Right atrium auricular region (tissue), 2 donors: ENCODE results near the gene SRGAP3. TPM values are rescaled to one million over a fixed set of nuclear protein-coding genes. Genes with fewer than 3 reads are reported as not detected.

Experiments
- DNase-seq: peaks from one replicate; pipeline ENCODE4 v3.0.0-alpha.2; 2019; ENCODE audit warnings: low spot score
- H3K27ac ChIP-seq, 2 donors: fragments of 200-600 bp; sonication (generic); 1 replicate in 1 of 2; 2 replicates in 1 of 2; pipeline ENCODE4 v1.5.1; 2016 to 2019
- H3K27me3 ChIP-seq, 2 donors: fragments of 200-600 bp; sonication (generic); one replicate each; pipeline versions ENCODE4 v1.5.1 to v1.6.0; 2017 to 2019
- H3K36me3 ChIP-seq: fragments of 200-600 bp; sonication (generic); one replicate; pipeline ENCODE4 v1.5.1; 2016
- H3K4me1 ChIP-seq, 2 donors: fragments of 200-600 bp; sonication (generic); one replicate each; pipeline versions ENCODE4 v1.5.1 to v1.6.0; 2017 to 2019
- H3K4me3 ChIP-seq, 2 donors: fragments of 200-600 bp; sonication (generic); 1 replicate in 1 of 2; 2 replicates in 1 of 2; pipeline ENCODE4 v1.5.1; 2017 to 2019; ENCODE audit warnings: mild to moderate bottlenecking in 1 of 2, moderate library complexity in 1 of 2
- H3K9me3 ChIP-seq, 2 donors: fragments of 200-600 bp; sonication (generic); one replicate each; pipeline ENCODE4 v1.5.1; 2019
- total RNA-seq, 2 donors: library from RNA; depleted of rRNA; stranded (reverse); fragments of >200 nt; gene quantifications; one replicate each; pipeline ENCODE4 v1.1.0, GENCODE V29; 2016
- TF ChIP-seq, protein P1 (sequence below), 2 donors: fragments of 200-600 bp; sonication (generic); IDR thresholded peaks; one replicate each; pipeline ENCODE4 v1.5.1; 2019; ENCODE audit warnings: antibody characterized with exemption in 2 of 2

SRGAP3 gene
- total RNA-seq, 2 donors from 2014 or later: 4.0 to 5.0 TPM

DNA sequence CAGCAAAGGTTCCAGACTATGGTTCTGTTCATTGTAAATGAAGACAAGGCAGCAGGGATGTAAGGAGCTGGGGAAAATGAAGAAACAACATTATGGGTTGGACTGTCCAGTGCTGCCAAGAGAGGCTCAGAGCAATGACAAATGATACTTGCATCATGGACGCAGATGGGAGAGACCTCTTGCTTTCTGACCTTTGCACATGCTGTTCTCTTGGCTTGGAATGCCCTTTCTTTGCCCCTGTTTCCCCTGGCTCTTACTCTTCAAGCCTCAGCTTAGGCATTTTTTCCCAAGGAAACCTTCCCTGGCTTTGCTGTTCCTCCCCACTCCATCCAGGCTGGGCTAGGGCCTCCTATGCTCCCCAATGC, 226.2 kb downstream of the SRGAP3 start:
- peak; percentile 56 for DNase-seq
- Histone ChIP-seq H3K4me1 (peaks cover 0 to 54% of the 10 kb centered on the region in 2 donors), H3K36me3 (no peaks in the 10 kb centered on the region), H3K4me3 (no peak overlapping the region), H3K27ac (no peak overlapping the region), H3K9me3 (no peaks in the 10 kb centered on the region), H3K27me3 (no peaks in the 10 kb centered on the region)
- TF ChIP-seq, protein P1, sequence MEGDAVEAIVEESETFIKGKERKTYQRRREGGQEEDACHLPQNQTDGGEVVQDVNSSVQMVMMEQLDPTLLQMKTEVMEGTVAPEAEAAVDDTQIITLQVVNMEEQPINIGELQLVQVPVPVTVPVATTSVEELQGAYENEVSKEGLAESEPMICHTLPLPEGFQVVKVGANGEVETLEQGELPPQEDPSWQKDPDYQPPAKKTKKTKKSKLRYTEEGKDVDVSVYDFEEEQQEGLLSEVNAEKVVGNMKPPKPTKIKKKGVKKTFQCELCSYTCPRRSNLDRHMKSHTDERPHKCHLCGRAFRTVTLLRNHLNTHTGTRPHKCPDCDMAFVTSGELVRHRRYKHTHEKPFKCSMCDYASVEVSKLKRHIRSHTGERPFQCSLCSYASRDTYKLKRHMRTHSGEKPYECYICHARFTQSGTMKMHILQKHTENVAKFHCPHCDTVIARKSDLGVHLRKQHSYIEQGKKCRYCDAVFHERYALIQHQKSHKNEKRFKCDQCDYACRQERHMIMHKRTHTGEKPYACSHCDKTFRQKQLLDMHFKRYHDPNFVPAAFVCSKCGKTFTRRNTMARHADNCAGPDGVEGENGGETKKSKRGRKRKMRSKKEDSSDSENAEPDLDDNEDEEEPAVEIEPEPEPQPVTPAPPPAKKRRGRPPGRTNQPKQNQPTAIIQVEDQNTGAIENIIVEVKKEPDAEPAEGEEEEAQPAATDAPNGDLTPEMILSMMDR (IDR thresholded peaks at IDR 0.05): no peak

DNA sequence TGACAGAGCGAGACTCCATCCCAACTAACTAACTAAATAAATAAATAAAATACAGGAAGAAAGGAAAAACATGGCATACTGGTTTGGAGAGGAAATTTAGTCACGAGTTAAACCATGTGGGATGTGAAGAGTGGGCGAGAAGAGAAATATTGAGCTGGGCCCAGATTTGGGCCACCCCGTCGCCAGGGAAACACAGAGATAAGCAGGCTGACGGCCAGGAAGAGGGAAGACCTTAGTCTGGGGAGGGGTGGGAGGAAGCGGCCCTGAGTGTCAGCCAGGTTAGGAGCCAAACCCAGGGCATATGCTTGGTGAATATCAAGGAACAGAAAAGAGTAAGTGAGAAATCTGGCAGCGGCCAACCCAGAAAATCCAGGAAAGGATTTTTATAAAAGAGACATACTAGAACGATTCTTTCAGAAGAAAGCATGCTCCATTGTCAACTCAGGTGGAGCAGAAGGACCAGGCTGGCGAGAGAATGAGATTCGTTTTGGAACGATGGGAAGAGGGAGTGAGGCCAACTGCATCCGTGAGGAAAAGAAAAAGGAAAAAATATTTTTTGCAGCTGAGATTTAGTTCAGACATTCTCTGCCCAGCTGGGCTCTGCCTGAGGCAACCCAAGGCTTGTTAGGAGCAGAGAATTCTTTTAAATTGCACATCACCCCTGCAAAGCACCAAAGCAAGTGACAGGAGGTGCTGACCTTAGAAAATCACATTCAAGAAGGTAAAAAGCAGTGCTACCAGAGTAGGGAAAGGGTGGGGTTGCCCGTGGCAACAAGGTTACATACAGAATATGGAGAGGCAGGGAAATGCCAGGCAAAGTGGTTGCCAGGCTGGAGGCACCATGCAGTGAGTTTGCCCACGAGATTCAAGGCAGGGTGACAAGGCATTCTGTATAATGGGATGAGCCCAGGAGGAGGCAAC, 226.9 kb downstream of the SRGAP3 start:
- Histone ChIP-seq H3K27me3 (no peaks in the 10 kb centered on the region), H3K4me1 (peaks cover 0 to 49% of the 10 kb centered on the region in 2 donors), H3K9me3 (no peaks in the 10 kb centered on the region), H3K27ac (no peak overlapping the region), H3K36me3 (no peaks in the 10 kb centered on the region), H3K4me3 (no peak overlapping the region)
- DNase-seq: peak; percentile 54
- TF ChIP-seq, protein P1 (IDR thresholded peaks at IDR 0.05): no peak

DNA sequence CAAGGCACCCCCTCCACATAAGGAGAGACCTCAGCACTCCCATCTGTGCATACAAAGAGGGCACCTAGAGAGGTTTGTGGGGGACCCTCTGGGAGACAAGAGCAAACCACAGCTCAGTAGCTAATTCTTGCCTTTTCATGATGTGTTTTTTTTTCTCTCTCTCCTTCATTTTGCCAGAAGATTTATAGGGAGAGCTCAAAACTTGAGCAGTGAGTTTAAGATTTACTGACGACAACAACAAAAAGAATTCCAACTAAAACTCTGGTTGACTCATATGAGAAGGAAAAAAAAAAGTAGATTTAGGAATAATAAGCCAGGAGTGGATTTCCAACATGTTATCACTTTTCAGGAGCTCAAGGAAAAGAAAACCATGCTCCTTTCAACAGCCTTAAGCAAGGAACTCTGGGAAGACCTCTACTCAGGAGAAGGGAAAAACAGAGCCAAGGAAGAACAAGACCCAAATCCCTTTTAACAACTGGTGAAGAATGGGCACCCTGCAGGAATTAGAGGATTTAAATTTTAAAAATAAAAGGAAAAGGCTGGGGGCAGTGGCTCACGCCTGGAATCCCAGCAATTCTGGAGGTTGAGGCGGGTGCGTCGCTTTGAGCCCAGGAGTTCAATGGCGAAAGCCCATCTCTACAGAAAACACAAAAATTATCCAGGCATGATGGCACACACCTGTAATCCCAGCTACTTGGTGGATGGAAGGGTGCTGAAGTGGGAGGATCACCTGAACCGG, 228.0 kb downstream of the SRGAP3 start:
- Histone ChIP-seq H3K27ac (no peak overlapping the region), H3K27me3 (no peaks in the 10 kb centered on the region), H3K9me3 (no peaks in the 10 kb centered on the region), H3K36me3 (no peaks in the 10 kb centered on the region), H3K4me3 (no peak overlapping the region), H3K4me1 (peaks cover 0 to 45% of the 10 kb centered on the region in 2 donors)
- TF ChIP-seq, protein P1 (IDR thresholded peaks at IDR 0.05): no peak
- DNase-seq: no peak

DNA sequence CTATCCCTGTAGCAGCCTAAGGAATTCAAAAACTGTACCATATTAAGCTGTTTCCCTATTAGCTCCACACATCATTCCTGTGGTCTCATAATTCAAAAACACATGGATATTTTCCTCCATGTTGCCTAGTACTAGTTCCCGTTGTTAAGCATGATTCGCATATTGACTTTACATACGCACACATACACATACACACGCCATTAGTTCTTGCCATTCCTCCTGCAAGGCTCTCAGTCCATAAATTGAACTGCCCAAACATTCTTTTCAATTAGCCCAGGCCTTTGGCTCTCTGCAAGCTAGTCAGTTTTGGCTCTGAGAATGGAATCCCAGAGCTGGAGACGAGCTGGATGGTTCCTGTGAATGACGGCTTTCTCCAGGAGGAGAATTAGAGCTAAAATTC, 229.0 kb downstream of the SRGAP3 start:
- Histone ChIP-seq H3K9me3 (no peaks in the 10 kb centered on the region), H3K4me3 (no peak overlapping the region), H3K4me1 (peaks cover 0 to 45% of the 10 kb centered on the region in 2 donors), H3K27me3 (no peaks in the 10 kb centered on the region), H3K36me3 (no peaks in the 10 kb centered on the region), H3K27ac (no peak overlapping the region)
- TF ChIP-seq, protein P1 (IDR thresholded peaks at IDR 0.05): no peak
- no peak for DNase-seq

DNA sequence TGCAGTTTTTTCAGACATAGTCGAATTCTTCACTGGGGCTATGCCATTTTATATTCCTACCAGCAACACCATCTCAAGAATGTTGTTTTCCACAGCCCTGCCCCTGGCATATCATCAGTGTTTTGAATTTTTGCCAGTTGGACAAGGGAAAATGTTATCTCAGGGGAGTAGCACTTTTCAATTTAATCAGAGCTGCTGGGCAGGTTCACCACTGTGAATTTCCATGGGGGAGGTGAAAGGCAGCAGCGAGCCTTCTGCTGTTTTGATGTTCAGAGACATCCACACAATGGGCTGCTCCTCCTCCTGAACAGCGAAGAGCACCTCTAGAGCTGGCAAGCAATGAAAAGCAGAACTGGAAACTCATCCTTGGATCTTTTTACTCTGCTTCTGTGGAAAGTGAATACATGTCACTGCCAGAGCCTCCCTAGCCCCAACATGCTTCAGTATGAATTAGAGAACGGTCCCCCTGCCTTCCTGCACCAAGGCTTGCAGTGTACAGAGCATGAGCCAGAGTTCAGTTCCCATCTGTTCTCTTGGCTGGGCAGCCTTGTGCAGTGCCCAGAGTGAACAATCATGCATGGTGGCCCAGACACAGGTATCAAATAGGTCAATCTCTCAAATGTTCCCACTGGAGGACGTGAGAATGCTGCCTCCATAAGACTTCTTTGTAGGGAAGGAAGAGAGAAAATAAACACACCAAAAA, 230.0 kb downstream of the SRGAP3 start:
- Histone ChIP-seq H3K4me1 (peaks cover 0 to 45% of the 10 kb centered on the region in 2 donors), H3K27ac (peak overlapping the region in 1 of 2 donors; percentile 25), H3K36me3 (no peaks in the 10 kb centered on the region), H3K4me3 (no peak overlapping the region), H3K9me3 (no peaks in the 10 kb centered on the region), H3K27me3 (no peaks in the 10 kb centered on the region)
- TF ChIP-seq, protein P1 (IDR thresholded peaks at IDR 0.05): no peak
- no peak for DNase-seq
